ENCODE data around the gene A1BG.
"Not testable (repeated sequence)": the region's sequence is repeated elsewhere in the genome, so short reads cannot be mapped to it uniquely, and the experiment has no call there.

A1BG gene

GRCh38 chr19:58336216-58336615 is 17.1 kb downstream of the A1BG start:
- no peak for DNase-seq (ENCODE audit: low spot score)

DNA sequence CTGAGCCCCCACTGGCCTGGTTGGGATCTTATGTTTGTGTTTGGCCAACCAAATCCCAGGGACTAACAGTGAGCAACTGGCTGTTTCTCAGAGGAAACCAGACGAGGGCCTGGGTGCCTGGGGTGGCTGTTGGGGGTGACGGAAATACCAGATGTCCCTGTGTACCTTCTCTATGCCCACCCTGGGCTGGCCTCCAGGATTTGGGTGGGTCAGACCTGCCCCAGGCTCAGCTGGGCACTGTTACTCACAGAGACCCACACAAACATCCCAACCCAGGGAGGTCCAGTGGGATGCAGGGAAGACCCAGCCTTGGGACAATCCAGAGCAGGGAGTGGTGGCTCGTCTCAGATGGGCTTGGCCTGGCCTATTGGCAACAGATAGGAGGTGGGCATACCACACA is 17.7 kb downstream of the A1BG start:
- DNase-seq (ENCODE audit: low spot score) = no peak

DNA sequence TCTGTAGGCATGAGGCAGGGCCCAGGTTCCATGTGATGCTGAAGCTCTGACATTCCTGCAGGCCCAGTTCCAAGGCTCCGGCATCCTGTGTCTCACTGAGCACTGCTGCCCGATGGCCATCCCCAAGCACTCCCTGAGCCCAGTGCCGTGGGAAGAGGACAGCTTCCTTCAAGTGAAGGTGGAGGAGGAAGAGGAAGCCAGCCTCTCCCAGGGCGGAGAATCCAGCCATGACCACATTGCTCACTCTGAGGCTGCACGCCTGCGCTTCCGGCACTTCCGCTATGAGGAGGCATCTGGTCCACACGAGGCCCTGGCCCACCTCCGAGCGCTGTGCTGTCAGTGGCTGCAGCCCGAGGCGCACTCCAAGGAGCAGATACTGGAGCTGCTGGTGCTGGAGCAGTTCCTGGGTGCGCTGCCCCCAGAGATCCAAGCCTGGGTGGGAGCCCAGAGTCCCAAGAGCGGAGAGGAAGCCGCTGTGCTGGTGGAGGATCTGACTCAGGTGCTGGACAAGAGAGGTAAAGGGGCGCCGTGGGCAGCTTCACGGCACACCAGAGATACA is 18.5 kb downstream of the A1BG start:
- DNase-seq (ENCODE audit: low spot score) = no peak

GRCh38 chr19:58332697-58333096 is 20.6 kb downstream of the A1BG start:
- DNase-seq (ENCODE audit: low spot score) = no peak

- DNase-seq (ENCODE audit: low spot score) = peak; percentile 98
Measured at GRCh38 chr19:58330458-58330857, 22.8 kb downstream of the A1BG start.

DNA sequence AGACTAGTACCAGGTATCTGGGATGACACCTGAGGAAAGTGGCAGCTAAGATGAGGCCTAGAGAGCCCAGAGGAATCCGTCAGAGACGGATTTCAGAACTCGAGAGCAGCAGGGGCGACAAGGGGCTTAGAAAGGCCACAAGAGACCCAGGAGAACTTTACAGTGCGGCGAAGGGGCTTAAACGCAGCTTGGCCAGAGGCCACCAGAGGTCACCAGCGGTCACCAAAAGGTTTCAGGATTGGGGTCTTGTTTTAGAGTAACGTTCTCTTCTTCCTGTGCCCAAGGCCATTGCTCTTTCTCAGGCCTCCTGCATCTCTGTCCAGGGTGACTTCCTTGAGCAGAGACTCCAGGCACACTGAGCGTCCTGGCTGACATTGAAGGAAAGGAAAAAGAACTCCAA is 24.3 kb downstream of the A1BG start:
- no peak for DNase-seq (ENCODE audit: low spot score)

GRCh38 chr19:58326914-58327726 is 26.2 kb downstream of the A1BG start, which contains the start of gene ZSCAN22:
Gene ZSCAN22 (plus strand): TSS chr19:58326994. CDS start chr19:58334803, 7,809 bp downstream.
- DNase-seq (ENCODE audit: low spot score) = peak; percentile 96

GRCh38 chr19:58326501-58326913 is 26.8 kb downstream of the A1BG start:
- no peak for DNase-seq (ENCODE audit: low spot score)

- DNase-seq (ENCODE audit: low spot score) = no peak
Measured at GRCh38 chr19:58325311-58326022, 27.8 kb downstream of the A1BG start.

DNA sequence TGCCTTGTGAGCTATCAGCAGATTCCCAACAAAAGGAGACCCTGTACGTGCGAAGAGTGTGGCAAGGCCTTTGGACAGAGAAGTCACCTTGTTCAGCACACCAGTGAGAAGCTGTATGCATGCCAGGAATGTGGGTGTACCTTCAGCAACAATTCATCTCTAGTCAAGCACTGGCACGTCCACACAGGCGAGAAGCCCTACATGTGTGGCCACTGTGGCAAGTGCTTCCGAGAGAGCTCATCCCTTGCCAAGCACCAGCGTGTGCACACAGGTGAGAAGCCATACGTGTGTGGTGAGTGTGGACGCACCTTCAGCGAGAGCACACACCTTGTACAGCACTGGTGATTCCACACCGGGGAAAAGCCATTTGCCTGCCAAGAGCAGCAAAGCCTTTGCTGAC is 34.1 kb downstream of the A1BG start:
- no peak for DNase-seq (ENCODE audit: low spot score)

GRCh38 chr19:58318297-58318696 is 35.0 kb downstream of the A1BG start:
- DNase-seq (ENCODE audit: low spot score) = no peak

GRCh38 chr19:58317476-58318072 is 35.7 kb downstream of the A1BG start:
- DNase-seq (ENCODE audit: low spot score) = no peak

- DNase-seq (ENCODE audit: low spot score) = no peak
Measured at GRCh38 chr19:58315580-58315979, 37.7 kb downstream of the A1BG start.

DNA sequence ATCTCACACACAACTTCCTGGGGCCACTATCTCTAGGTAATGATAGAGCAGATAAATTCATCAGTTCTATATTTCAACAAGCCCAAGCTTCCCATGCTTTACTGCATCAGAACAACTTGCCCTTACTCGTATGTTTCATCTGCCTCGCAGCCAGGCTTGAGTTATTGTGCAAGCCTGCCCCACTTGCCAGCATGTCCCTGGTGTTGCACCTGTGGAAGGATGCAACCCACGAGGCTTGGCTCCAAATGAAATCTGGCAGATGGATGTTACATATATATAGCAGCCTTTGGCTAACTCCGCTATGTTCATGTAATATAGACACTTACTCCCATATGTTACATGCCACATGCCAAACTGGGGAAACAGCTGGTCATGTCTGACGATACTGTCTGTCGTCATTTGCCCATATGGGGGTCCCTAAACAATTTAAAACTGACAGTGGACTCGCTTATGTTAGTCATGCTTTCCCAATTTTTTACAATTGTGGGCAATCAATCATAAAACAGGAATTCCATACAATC is 41.9 kb downstream of the A1BG start:
- no peak for DNase-seq (ENCODE audit: low spot score)

- DNase-seq (ENCODE audit: low spot score) = not testable (repeated sequence)
Measured at GRCh38 chr19:58310685-58311084, 42.6 kb downstream of the A1BG start.

DNA sequence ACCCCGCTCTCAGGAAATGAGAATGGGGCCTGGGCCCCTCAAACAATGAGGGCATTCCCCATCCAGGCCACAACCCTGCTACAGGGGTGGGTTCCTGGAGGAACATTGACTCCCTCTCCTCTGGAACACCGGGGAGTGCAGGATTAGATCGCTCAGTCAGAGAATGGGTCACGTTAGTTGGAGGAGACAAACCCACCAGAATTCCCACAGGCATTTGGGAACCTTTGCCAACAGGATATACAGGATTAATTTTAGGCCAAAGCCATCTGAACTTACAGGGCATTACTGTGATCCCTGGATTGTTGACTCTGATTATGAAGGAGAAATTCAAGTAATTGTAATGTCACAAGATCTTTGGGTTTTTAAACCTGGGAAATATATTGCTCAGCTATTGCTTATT is 45.6 kb downstream of the A1BG start:
- no peak for DNase-seq (ENCODE audit: low spot score)

DNA sequence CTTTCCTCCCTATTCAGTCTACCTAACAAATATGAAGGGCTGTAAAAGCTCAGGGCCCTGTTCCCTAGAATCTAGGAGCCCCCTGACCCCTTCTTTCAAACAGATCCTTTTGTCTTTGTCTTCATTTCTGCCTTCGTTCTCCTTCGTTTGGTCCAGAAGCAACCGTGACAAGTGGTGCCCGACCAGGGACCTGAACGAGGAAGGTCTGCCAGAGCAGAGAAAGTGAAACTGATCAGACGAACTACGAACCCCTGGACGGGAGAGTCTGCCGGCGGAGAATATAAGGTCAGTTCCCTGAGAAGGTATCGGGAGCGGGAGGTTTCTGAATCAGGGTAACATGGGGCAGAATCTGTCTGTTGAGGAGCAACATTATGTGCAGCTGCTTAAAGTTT is 47.4 kb downstream of the A1BG start:
- DNase-seq (ENCODE audit: low spot score) = no peak

DNA sequence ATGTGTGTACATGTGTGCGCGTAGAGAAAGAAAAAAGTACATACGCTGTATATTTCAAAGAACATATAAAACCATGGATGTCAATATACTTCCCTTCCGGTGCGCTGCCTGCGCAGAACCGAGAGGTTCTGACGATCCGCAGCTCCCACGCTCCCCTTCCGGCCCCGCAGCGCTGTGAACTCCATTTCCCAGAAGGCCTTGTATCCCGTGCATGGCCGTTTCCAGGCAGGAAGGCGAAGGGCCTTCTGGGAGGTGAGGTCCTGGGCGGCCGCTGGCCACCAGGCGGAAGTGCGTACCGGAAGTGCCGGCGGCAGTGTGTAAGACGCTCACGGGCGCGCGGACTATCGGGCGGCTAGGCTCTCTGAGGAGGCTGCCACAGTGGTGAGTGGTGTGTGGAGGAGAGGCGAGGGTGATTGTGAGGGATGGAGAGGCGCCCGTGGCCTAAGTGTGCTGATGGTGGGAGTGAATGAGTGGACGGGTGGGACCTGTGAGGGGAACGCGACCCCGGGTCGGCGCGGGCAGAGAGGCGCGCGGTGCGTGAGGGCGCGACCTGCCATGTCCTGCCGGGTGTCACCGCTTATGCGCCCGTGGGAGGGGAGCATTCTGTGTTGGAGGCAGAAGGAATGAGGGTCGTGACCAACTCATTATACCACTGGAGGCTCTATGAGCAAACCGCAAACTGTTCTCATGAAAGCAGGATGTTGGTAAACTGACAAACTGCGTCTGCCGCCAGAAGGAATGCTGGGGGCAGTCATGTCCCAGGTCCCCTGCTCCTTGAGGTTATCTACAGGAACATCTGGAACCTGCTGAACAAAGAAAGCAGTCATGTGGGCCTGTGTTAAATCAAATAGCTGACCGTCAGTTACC is 48.0 kb downstream of the A1BG start, which contains the start of gene ERVK3-1:
Gene ERVK3-1 (plus strand): TSS at position 313 of the 867 bp plus-strand sequence. CDS start 6,792 bp downstream, outside the sequence.
- peak; percentile 98 for DNase-seq (ENCODE audit: low spot score)

DNA sequence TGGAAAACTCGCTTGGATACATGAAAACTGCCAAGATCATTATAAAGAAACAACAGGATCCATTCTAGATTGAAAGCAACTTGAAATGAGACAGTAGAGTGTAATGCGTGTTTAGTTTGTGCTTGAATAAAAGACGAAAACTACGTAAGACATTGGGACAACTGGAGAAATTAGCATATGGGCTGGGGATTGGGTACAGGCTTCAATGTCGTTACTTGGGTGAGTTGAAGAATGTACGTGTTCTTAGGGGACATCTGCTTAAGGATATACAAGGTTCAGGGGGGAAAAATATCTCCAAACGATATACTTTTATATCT is 48.6 kb downstream of the A1BG start:
- no peak for DNase-seq (ENCODE audit: low spot score)

DNA sequence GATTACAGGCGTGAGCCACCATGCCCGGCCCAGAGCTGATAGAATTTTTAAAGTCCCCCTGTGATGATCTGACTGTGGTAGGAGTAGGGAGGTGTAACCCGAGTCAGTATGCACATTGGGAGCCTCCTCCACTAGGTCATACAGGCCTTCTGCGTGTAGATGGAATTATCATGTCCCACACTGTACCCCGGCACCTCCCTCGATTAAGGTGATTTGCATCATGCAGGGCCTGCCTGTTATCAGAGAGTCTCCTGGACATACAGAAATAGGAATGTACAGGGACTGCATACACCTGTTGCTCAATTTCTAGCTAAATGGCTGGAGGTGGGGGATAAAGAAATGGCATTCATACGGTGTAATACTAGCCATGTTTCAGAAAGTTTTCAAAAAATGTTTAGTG is 49.0 kb downstream of the A1BG start:
- no peak for DNase-seq (ENCODE audit: low spot score)

DNA sequence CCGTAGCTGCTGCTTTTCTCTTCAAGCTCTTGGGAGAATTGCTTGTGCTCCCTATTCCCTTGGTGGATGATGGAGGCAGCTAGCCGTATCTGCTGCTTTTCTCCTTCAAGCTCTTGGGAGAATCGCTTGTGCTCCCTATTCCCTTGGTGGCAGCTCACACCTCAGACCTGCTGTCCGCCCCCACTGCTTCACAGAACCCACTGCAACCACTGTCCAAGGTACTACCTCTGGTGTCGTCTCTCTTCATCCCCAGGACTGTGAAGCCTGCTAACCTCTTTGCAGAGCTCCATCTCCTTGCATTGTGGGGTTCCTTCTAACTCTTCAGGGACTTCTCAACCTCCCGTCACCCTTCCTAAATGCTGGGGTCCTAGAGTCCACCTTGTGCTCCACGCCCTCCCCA is 52.7 kb downstream of the A1BG start:
- DNase-seq (ENCODE audit: low spot score) = no peak

- no peak for DNase-seq (ENCODE audit: low spot score)
Measured at GRCh38 chr19:58296104-58296503, 57.2 kb downstream of the A1BG start.

All from COLO829 (cell line).